ENCODE measurements around the gene OAF. TPM values are rescaled to one million over a fixed set of nuclear protein-coding genes. Genes with fewer than 3 reads are reported as not detected.
"Not testable (repeated sequence)": the region's sequence is repeated elsewhere in the genome, so short reads cannot be mapped to it uniquely, and the experiment has no call there.

The OAF gene
- total RNA-seq, 1 donor from 2014 or later: 183 TPM

- intact Hi-C loops (cut with DNase I): no loop called here
- ATAC-seq (no peak), DNase-seq (ENCODE audit: low spot score) (no peak)
These were observed 44.1 kb downstream of the OAF start for GRCh38 chr11:120254788-120255518.

- ATAC-seq (no peak), DNase-seq (ENCODE audit: low spot score) (no peak)
- intact Hi-C loops (cut with DNase I): no loop called here
These were observed 44.7 kb downstream of the OAF start for GRCh38 chr11:120255519-120255866.

GRCh38 chr11:120256178-120256577 is 45.3 kb downstream of the OAF start:
- intact Hi-C loops (cut with DNase I): no loop called here

GRCh38 chr11:120256779-120257178 is 45.9 kb downstream of the OAF start:
- no peak for DNase-seq (ENCODE audit: low spot score)
- ATAC-seq: no peak
- intact Hi-C loops (cut with DNase I): no loop called here

More at GRCh38 chr11:120256178-120256577, 45.3 kb downstream of the OAF start:
- no peak for DNase-seq (ENCODE audit: low spot score)
- ATAC-seq: no peak

GRCh38 chr11:120257346-120257745 is 46.5 kb downstream of the OAF start:
- DNase-seq (ENCODE audit: low spot score) (no peak), ATAC-seq (no peak)
- intact Hi-C loops (cut with DNase I): no loop called here

GRCh38 chr11:120258661-120259060 is 47.8 kb downstream of the OAF start:
- no peak for ATAC-seq
- intact Hi-C loops (cut with DNase I): no loop called here
- DNase-seq (ENCODE audit: low spot score): no peak

GRCh38 chr11:120259241-120259640 is 48.4 kb downstream of the OAF start:
- no peak for ATAC-seq
- DNase-seq (ENCODE audit: low spot score): no peak
- intact Hi-C loops (cut with DNase I): no loop called here

- intact Hi-C loops (cut with DNase I): no loop called here
These were observed 49.2 kb downstream of the OAF start for GRCh38 chr11:120259988-120260565.

GRCh38 chr11:120260616-120261015 is 49.8 kb downstream of the OAF start:
- intact Hi-C loops (cut with DNase I): no loop called here
- no peak for ATAC-seq
- no peak for DNase-seq (ENCODE audit: low spot score)

More at GRCh38 chr11:120259988-120260565, 49.2 kb downstream of the OAF start:
- DNase-seq (ENCODE audit: low spot score) (no peak), ATAC-seq (no peak)

- no peak for ATAC-seq
- intact Hi-C loops (cut with DNase I): no loop called here
- DNase-seq (ENCODE audit: low spot score): no peak
These were observed 50.5 kb downstream of the OAF start for GRCh38 chr11:120261321-120261720.

- ATAC-seq: no peak
- no peak for DNase-seq (ENCODE audit: low spot score)
- intact Hi-C loops (cut with DNase I): no loop called here
These were observed 51.1 kb downstream of the OAF start for GRCh38 chr11:120261931-120262330.

GRCh38 chr11:120267319-120267718 is 56.5 kb downstream of the OAF start:
- no peak for ATAC-seq
- DNase-seq (ENCODE audit: low spot score): no peak
- intact Hi-C loops (cut with DNase I): no loop called here

- DNase-seq (ENCODE audit: low spot score) (no peak), ATAC-seq (no peak)
- intact Hi-C loops (cut with DNase I): no loop called here
These were observed 57.9 kb downstream of the OAF start for GRCh38 chr11:120268686-120269085.

- ATAC-seq (no peak), DNase-seq (ENCODE audit: low spot score) (no peak)
- intact Hi-C loops (cut with DNase I): no loop called here
These were observed 59.6 kb downstream of the OAF start for GRCh38 chr11:120270386-120270785.

- DNase-seq (ENCODE audit: low spot score) (no peak), ATAC-seq (no peak)
- intact Hi-C loops (cut with DNase I): no loop called here
These were observed 60.8 kb downstream of the OAF start for GRCh38 chr11:120271672-120272071.

- ATAC-seq: no peak
- intact Hi-C loops (cut with DNase I): no loop called here
- no peak for DNase-seq (ENCODE audit: low spot score)
These were observed 61.5 kb downstream of the OAF start for GRCh38 chr11:120272303-120272702.

- ATAC-seq (no peak), DNase-seq (ENCODE audit: low spot score) (no peak)
- intact Hi-C loops (cut with DNase I): no loop called here
These were observed 62.6 kb downstream of the OAF start for GRCh38 chr11:120273432-120273831.

- ATAC-seq; intact Hi-C loops (cut with DNase I); DNase-seq (ENCODE audit: low spot score): not testable (repeated sequence)
These were observed 63.1 kb downstream of the OAF start for GRCh38 chr11:120273956-120274355.

- DNase-seq (ENCODE audit: low spot score) (no peak), ATAC-seq (no peak)
- intact Hi-C loops (cut with DNase I): no loop called here
These were observed 68.7 kb downstream of the OAF start for GRCh38 chr11:120279502-120279901.
